Esophagus squamous epithelium (tissue), 5 donors: ENCODE results near the gene UGT1A10. TPM values are rescaled to one million over a fixed set of nuclear protein-coding genes. Genes with fewer than 3 reads are reported as not detected.
"Not testable (repeated sequence)": the region's sequence is repeated elsewhere in the genome, so short reads cannot be mapped to it uniquely, and the experiment has no call there.

ENCODE experiments used
- DNase-seq: peaks from one replicate; lab custom pipeline; 2025; lab: John Stamatoyannopoulos, UW
- H3K27ac ChIP-seq, 4 donors: fragments of 200-600 bp; sonication (generic); one replicate each; pipeline ENCODE4 v1.5.1; 2016 to 2019; ENCODE audit warnings: mild to moderate bottlenecking in 1 of 4
- H3K27me3 ChIP-seq, 4 donors: fragments of 200-600 bp; sonication (generic); 1 replicate in 3 of 4; 2 replicates in 1 of 4; pipeline versions ENCODE4 v1.5.1 to v1.6.0; 2017 to 2021; ENCODE audit warnings: antibody characterized with exemption in 1 of 4
- H3K36me3 ChIP-seq, 3 donors: fragments of 200-600 bp; sonication (generic); one replicate each; pipeline ENCODE4 v1.5.1; 2016 to 2019
- H3K4me1 ChIP-seq, 3 donors: fragments of 200-600 bp; sonication (generic); one replicate each; pipeline ENCODE4 v1.5.1; 2017 to 2019
- H3K4me3 ChIP-seq, 4 donors: fragments of 200-600 bp; sonication (generic); 1 replicate in 3 of 4; 2 replicates in 1 of 4; pipeline ENCODE4 v1.5.1; 2016 to 2019; ENCODE audit warnings: mild to moderate bottlenecking in 2 of 4, moderate library complexity in 1 of 4
- H3K9me3 ChIP-seq, 3 donors: fragments of 200-600 bp; sonication (generic); one replicate each; pipeline ENCODE4 v1.5.1; 2016 to 2019
- CTCF ChIP-seq, 6 experiments: fragments of 450-650 bp in 4 of 6; fragments of 200-600 bp in 2 of 6; sonication (generic) in 2 of 6; IDR thresholded peaks; one replicate each; pipeline ENCODE4 v1.5.1; 2016 to 2019; ENCODE audit warnings: antibody characterized with exemption in 6 of 6, mild to moderate bottlenecking in 4 of 6, moderate library complexity in 4 of 6
- POLR2A ChIP-seq, 4 donors: fragments of 450-650 bp; IDR thresholded peaks; one replicate each; pipeline ENCODE4 v1.6.1; 2017; ENCODE audit warnings: antibody characterized with exemption in 4 of 4, mild to moderate bottlenecking in 4 of 4, moderate library complexity in 3 of 4
- WGBS, 2 donors: methylation state at CpG; one replicate each; pipeline ENCODE4 v1.1.5; 2018; 5-methylcytosine and 5-hydroxymethylcytosine counted together
- intact Hi-C: fragments of 100-400 bp; cut with DNase I; formaldehyde crosslinking; loops from one replicate; pipeline ENCODE4 v1.15.0; 2022
- total RNA-seq, 4 donors: library from RNA; depleted of rRNA; stranded (reverse); fragments of >200 nt; gene quantifications; one replicate each; pipeline ENCODE4 v1.1.0, GENCODE V29; 2016
- donor health status: DM: yes; HTN: yes; CAD: no.

The UGT1A10 gene
- total RNA-seq, 4 donors from 2014 or later, result 12.4 to 45.0 (median 23.9) TPM

- DNase-seq, result no peak
- WGBS, 2 donors, result 100% methylated on average over 1 of the region's 1 CpG
- Histone ChIP-seq H3K27ac (no peak overlapping the region), H3K4me1 (peaks cover 0 to 9% (median 3%) of the 10 kb centered on the region in 3 donors), H3K36me3 (peaks cover 0 to 4% (median 0%) of the 10 kb centered on the region in 3 donors), H3K4me3 (no peak overlapping the region), H3K9me3 (peaks cover 0 to 21% (median 17%) of the 10 kb centered on the region in 3 donors), H3K27me3 (no peaks in the 10 kb centered on the region)
- TF ChIP-seq POLR2A (IDR thresholded peaks at IDR 0.05), result no peak
- peak in 4 of 6 experiments; percentile 19 to 56 (median 27) for TF ChIP-seq CTCF (IDR thresholded peaks at IDR 0.05)
- intact Hi-C loops, result loop anchor here (10.0 kb wide), 1 partner anchor 168 kb away; no protein-coding TSS in a partner anchor
Measured at GRCh38 chr2:233643128-233643527, 6.9 kb downstream of the UGT1A10 start.

DNA sequence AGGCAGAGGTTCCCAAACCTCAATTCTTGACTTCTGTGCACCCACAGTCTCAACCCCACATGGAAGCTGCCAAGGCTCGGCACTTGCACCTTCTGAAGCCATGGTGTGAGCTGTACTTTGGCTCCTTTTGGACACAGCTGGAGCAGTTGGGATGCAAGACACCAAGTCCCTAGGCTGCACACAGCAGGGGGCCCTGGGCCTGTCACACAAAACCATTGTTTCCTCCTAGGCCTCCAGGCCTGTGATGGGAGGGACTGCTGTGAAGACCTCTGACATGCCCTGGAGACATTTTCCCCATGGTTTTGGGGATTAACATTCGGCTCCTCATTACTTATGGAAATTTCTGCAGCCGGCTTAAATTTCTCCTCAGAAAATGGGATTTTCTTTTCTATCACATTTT is 9.8 kb downstream of the UGT1A10 start:
- Histone ChIP-seq H3K4me1 (peaks cover 0 to 23% (median 4%) of the 10 kb centered on the region in 3 donors), H3K9me3 (peaks cover 0 to 21% (median 17%) of the 10 kb centered on the region in 3 donors)
- not testable (repeated sequence) for DNase-seq, H3K4me3 ChIP-seq, H3K36me3 ChIP-seq, H3K27ac ChIP-seq, H3K27me3 ChIP-seq
- WGBS, 2 donors, result 76 to 95% methylated on average over 2 to 3 of the region's 3 CpGs
- intact Hi-C loops, result loop anchor here (10.0 kb wide), 1 partner anchor 171 kb away; no protein-coding TSS in a partner anchor

GRCh38 chr2:233650981-233651380 is 14.7 kb downstream of the UGT1A10 start:
- intact Hi-C loops, result no loop called here
- 21 to 43% methylated on average over 4 of the region's 4 CpGs for WGBS, 2 donors

DNA sequence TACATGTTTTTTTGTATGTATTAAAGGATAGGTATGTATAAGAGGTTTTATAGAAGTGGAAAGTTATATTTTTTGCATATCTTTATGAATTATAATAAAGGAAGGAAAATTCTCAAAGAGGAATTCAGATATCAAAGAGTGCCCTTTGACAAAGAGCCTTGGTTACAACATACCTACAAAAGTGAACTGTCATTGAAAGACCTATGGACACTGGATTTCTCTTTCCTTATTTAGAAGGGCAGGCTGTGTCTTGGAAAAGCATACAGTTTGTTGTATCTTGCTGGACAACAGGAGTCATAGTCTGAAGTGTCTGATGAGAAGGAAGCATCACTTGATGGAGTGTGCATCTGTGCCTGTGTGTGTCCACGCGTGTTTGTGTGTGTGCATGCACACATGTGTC is 15.2 kb downstream of the UGT1A10 start:
- Histone ChIP-seq H3K9me3 (peaks cover 0 to 6% (median 5%) of the 10 kb centered on the region in 3 donors), H3K27me3 (no peaks in the 10 kb centered on the region), H3K36me3 (no peaks in the 10 kb centered on the region), H3K27ac (peak overlapping the region in 3 of 4 donors; percentile 49 to 80 (median 66)), H3K4me1 (peaks cover 0 to 30% (median 4%) of the 10 kb centered on the region in 3 donors), H3K4me3 (no peak overlapping the region)
- 82 to 92% methylated on average over 2 of the region's 2 CpGs for WGBS, 2 donors
- intact Hi-C loops, result no loop called here
- DNase-seq, result no peak
- TF ChIP-seq POLR2A (IDR thresholded peaks at IDR 0.05) (no peak), CTCF (IDR thresholded peaks at IDR 0.05) (no peak)

More at GRCh38 chr2:233650981-233651380, 14.7 kb downstream of the UGT1A10 start:
- Histone ChIP-seq H3K4me3 (no peak overlapping the region), H3K36me3 (peaks cover 0 to 4% (median 0%) of the 10 kb centered on the region in 3 donors), H3K27me3 (no peaks in the 10 kb centered on the region), H3K4me1 (peaks cover 0 to 30% (median 4%) of the 10 kb centered on the region in 3 donors), H3K27ac (peak overlapping the region; percentile 3 to 80 (median 58)), H3K9me3 (peaks cover 0 to 11% (median 9%) of the 10 kb centered on the region in 3 donors)
- DNase-seq, result no peak
- TF ChIP-seq POLR2A (IDR thresholded peaks at IDR 0.05) (no peak), CTCF (IDR thresholded peaks at IDR 0.05) (no peak)

GRCh38 chr2:233654501-233654900 is 18.3 kb downstream of the UGT1A10 start:
- Histone ChIP-seq H3K36me3 (no peaks in the 10 kb centered on the region), H3K9me3 (no peaks in the 10 kb centered on the region), H3K27ac (no peak overlapping the region), H3K27me3 (no peaks in the 10 kb centered on the region), H3K4me1 (peaks cover 0 to 25% (median 4%) of the 10 kb centered on the region in 3 donors), H3K4me3 (no peak overlapping the region)
- DNase-seq, result no peak
- WGBS, 2 donors, result 59 to 65% methylated on average over 3 to 6 of the region's 6 CpGs
- intact Hi-C loops, result no loop called here
- TF ChIP-seq CTCF (IDR thresholded peaks at IDR 0.05) (no peak), POLR2A (IDR thresholded peaks at IDR 0.05) (no peak)
